OCI-LY7 (cell line): Measurements from ENCODE around the gene CCL25.

Experiments
- CTCF ChIP-seq: fragments of 200-600 bp; sonication (generic); conservative IDR thresholded peaks from 2 replicates; pipeline ENCODE4 v1.5.1; 2014; ENCODE audit warnings: mild to moderate bottlenecking, antibody characterized with exemption, low read length, moderate library complexity, mixed read lengths
- EZH2phosphoT487 ChIP-seq: fragments of 200-600 bp; sonication (generic); IDR thresholded peaks from 2 replicates; pipeline ENCODE4 v1.6.1; 2018; ENCODE audit warnings: low read depth, borderline replicate concordance, mild to moderate bottlenecking, mixed run types, antibody characterized with exemption, low read length, moderate library complexity, mixed read lengths

- no peak for TF ChIP-seq CTCF
- no peak for TF ChIP-seq EZH2phosphoT487
These were observed 47.6 kb upstream of the CCL25 start for GRCh38 chr19:8004723-8005513.
